ENCODE measurements around the gene HACD4. TPM values are rescaled to one million over a fixed set of nuclear protein-coding genes. Genes with fewer than 3 reads are reported as not detected.

Gene HACD4
- total and polyA plus RNA-seq, 9 of the 15 experiments (the other 6 are each of a cell fraction or from before 2014, with no cell fraction given) = 0.02 TPM; not detected in 8

DNA sequence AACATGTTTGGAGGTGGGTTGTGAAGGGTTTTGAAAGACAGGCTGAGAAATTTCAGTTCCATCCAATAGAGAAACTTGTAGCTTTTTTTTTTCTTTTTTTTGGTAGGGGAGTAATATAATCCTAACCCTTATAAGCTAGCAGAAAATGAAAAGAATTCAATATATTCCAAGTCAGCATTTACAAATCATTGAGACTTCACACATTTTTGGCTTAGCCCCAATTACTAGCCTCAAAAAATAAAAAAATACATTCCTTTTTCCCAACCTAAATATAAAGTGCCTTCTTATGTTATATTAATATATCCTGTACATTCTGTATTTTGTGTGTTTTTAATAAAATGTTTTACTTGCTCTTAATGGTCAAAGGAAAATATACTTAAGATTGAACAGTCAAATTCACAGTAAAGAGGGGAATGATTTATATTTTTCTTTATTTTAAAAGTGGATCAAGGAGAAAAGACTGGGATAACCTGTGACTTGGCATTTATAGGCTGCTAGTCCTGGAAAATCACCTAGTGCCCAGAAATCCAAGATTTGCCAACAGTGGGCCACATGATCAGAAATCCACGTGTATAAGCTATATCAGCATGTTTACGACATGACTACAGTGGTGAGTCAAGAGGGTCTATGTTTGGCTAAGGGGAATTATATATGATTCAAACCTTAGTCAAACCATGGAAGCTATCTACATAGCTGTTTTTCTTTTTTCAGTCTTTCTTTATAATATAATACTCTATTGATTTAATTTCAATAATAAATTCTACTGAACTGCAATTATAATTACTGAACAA, 14.5 kb downstream of the HACD4 start (continued):
- TF ChIP-seq ZNF324 (CRISPR knock-in tag; IDR thresholded peaks at IDR 0.05) (no peak), ZNF583 (CRISPR knock-in tag; IDR thresholded peaks at IDR 0.05) (no peak), MXI1 (IDR thresholded peaks at IDR 0.05; ENCODE audit: low read depth, low read length) (no peak), POLR2G (IDR thresholded peaks at IDR 0.05; ENCODE audit: low read depth, low read length) (no peak)
- TF ChIP-seq, protein P1, sequence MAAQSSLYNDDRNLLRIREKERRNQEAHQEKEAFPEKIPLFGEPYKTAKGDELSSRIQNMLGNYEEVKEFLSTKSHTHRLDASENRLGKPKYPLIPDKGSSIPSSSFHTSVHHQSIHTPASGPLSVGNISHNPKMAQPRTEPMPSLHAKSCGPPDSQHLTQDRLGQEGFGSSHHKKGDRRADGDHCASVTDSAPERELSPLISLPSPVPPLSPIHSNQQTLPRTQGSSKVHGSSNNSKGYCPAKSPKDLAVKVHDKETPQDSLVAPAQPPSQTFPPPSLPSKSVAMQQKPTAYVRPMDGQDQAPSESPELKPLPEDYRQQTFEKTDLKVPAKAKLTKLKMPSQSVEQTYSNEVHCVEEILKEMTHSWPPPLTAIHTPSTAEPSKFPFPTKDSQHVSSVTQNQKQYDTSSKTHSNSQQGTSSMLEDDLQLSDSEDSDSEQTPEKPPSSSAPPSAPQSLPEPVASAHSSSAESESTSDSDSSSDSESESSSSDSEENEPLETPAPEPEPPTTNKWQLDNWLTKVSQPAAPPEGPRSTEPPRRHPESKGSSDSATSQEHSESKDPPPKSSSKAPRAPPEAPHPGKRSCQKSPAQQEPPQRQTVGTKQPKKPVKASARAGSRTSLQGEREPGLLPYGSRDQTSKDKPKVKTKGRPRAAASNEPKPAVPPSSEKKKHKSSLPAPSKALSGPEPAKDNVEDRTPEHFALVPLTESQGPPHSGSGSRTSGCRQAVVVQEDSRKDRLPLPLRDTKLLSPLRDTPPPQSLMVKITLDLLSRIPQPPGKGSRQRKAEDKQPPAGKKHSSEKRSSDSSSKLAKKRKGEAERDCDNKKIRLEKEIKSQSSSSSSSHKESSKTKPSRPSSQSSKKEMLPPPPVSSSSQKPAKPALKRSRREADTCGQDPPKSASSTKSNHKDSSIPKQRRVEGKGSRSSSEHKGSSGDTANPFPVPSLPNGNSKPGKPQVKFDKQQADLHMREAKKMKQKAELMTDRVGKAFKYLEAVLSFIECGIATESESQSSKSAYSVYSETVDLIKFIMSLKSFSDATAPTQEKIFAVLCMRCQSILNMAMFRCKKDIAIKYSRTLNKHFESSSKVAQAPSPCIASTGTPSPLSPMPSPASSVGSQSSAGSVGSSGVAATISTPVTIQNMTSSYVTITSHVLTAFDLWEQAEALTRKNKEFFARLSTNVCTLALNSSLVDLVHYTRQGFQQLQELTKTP (IDR thresholded peaks at IDR 0.05; ENCODE audit: low read depth in 1 of 2, partially characterized antibody in 2 of 2) = no peak

DNA sequence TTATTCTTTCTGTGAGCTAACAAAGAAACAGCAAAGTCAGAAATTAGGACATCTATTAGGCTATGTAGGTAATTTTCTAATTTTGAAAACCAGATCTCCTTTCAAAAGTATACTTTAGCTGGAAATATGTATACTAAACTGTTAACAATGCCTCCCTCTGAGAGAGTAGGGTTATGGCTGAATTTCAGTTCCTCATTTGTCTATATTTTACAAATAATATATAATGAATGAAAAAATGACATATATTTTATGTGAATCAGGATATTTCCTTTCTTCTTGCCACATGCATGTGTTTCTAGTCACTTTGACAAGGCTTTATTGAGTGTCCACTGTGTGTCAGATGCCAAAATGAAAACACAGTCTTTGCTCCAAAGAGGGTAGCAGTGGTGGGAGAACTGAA, 15.4 kb downstream of the HACD4 start:
- no peaks in the 10 kb centered on the region for H3K27me3 ChIP-seq (ENCODE audit: control insufficient read depth in 2 of 2, insufficient read depth in 2 of 2, low read length in 2 of 2)
- POLR2A ChIA-PET = no interaction called here
- no peaks in the 10 kb centered on the region for H4K20me1 ChIP-seq (replicated peaks; ENCODE audit: control insufficient read depth, insufficient read depth, low read length)
- ATAC-seq (no peak), DNase-seq (ENCODE audit: extremely low read depth in 1 of 4, low spot score in 3 of 4) (no peak), FAIRE-seq (no peak)
- H3K27ac ChIP-seq (ENCODE audit: extremely low read depth, low read depth, low read length) = no peak overlapping the region
- BruUV-seq (replicated peaks) = no TSS peak
- H3K9me1 ChIP-seq (ENCODE audit: control insufficient read depth, insufficient read depth, low read length) = no peaks in the 10 kb centered on the region
- intact Hi-C loops (cut with micrococcal nuclease) (no loop called here), in situ Hi-C loops (cut with MboI) (no loop called here)
- no peak overlapping the region for H2AFZ ChIP-seq (ENCODE audit: low read depth, low read length)
- no peaks in the 10 kb centered on the region for H3K36me3 ChIP-seq (ENCODE audit: control insufficient read depth, insufficient read depth, low read length)
- CTCF ChIA-PET (ENCODE audit: low intra/inter-chr PET ratio) = no interaction called here
- no peak overlapping the region for H3K4me2 ChIP-seq (ENCODE audit: insufficient read depth, low read length)
- H3K79me2 ChIP-seq (ENCODE audit: control insufficient read depth, insufficient read depth, low read length) = no peaks in the 10 kb centered on the region
- H3K4me3 ChIP-seq = no peak overlapping the region
- H3K9me3 ChIP-seq (replicated peaks; ENCODE audit: control insufficient read depth, insufficient read depth, low read depth, low read length) = no peaks in the 10 kb centered on the region
- no peaks in the 10 kb centered on the region for H3K4me1 ChIP-seq (replicated peaks in 1 of 2; ENCODE audit: control insufficient read depth in 2 of 2, insufficient read depth in 2 of 2, low read length in 2 of 2)
- no peak overlapping the region for H3K9ac ChIP-seq (ENCODE audit: insufficient read depth in 1 of 2, low read depth in 2 of 2, low read length in 2 of 2)
- TF ChIP-seq ZNF224 (CRISPR knock-in tag; IDR thresholded peaks at IDR 0.05) (no peak), NFIX (CRISPR knock-in tag; IDR thresholded peaks at IDR 0.05; ENCODE audit: low read depth) (no peak), GTF2B (IDR thresholded peaks at IDR 0.05; ENCODE audit: extremely low read depth, insufficient read length) (no peak), SUPT5H (IDR thresholded peaks at IDR 0.05) (no peak), JUNB (CRISPR knock-in tag; conservative IDR thresholded peaks at IDR 0.05) (no peak), ADNP (tag; IDR thresholded peaks at IDR 0.05) (no peak), SMAD2 (IDR thresholded peaks at IDR 0.05; ENCODE audit: low read depth, low read length) (no peak), ZNF121 (CRISPR knock-in tag; conservative IDR thresholded peaks at IDR 0.05) (no peak), MYNN (IDR thresholded peaks at IDR 0.05) (no peak), MYNN (CRISPR knock-in tag; IDR thresholded peaks at IDR 0.05) (no peak), ZNF551 (CRISPR knock-in tag; IDR thresholded peaks at IDR 0.05) (no peak), ZNF316 (IDR thresholded peaks at IDR 0.05) (no peak)
